GM12878 (cell line): ENCODE results near the gene HTR3C. TPM values are rescaled to one million over a fixed set of nuclear protein-coding genes. Genes with fewer than 3 reads are reported as not detected.

Experiments used
- ATAC-seq: fragments of 200-7000 bp; cut with Tn5 transposase; 3 replicates; pipeline ENCODE4 v1.9.1; 2020; ENCODE audit warnings: mild to moderate bottlenecking, moderate library complexity
- BruUV-seq: library from RNA; stranded (reverse); fragments of 400-500 nt; replicated peaks from 2 replicates; lab custom pipeline; 2021; lab: Mats Ljungman, UMichigan
- CTCF ChIA-PET: fragments of 300-600 bp; sonication (Branson Sonifier 250); formaldehyde crosslinking; extraction: SDS; loops from one replicate; lab custom pipeline; 2021; ENCODE audit warnings: inconsistent platforms; lab: Yijun Ruan, JAX
- POLR2A ChIA-PET: fragments of 350-600 bp; formaldehyde crosslinking; extraction: SDS; loops from one replicate; lab custom pipeline; 2021; ENCODE audit warnings: inconsistent platforms; lab: Charles Lee
- RAD21 ChIA-PET: fragments of 300-600 bp; sonication (Branson Sonifier 250); formaldehyde crosslinking; loops from one replicate; lab custom pipeline; 2023; ENCODE audit warnings: antibody characterized with exemption; ENCODE audit not compliant: unreplicated experiment; lab: Charles Lee
- SMC1A ChIA-PET: fragments of 300-600 bp; sonication (Branson Sonifier 250); formaldehyde crosslinking; loops from one replicate; lab custom pipeline; 2023; ENCODE audit not compliant: unreplicated experiment, uncharacterized antibody; lab: Charles Lee
- DNase-seq: peaks from one replicate; pipeline ENCODE4 v3.0.0-alpha.2; 2011; ENCODE audit warnings: low read depth, low spot score
- FAIRE-seq: peaks from 3 replicates; lab custom pipeline; 2011; peaks lifted over from hg19 to GRCh38; lab: Jason Lieb, UNC
- H2AFZ ChIP-seq: 2 replicates; pipeline ENCODE4 v1.6.0; 2011; ENCODE audit warnings: low read depth, low read length, control low read depth; ENCODE audit not compliant: control insufficient read depth
- H3K27ac ChIP-seq: 2 replicates; pipeline ENCODE4 v1.5.1; 2011; ENCODE audit warnings: control low read depth; ENCODE audit not compliant: control insufficient read depth, insufficient read depth
- H3K27me3 ChIP-seq, 2 experiments: replicated peaks in 1 of 2; 2 replicates each; pipeline versions ENCODE4 v1.6.0 to v1.6.1; 2011; ENCODE audit warnings: low read length in 1 of 2; ENCODE audit not compliant: control insufficient read depth in 2 of 2, insufficient read depth in 2 of 2
- H3K36me3 ChIP-seq, 2 experiments: 2 replicates each; pipeline ENCODE4 v1.5.1; 2011; ENCODE audit warnings: low read length in 1 of 2; ENCODE audit not compliant: control insufficient read depth in 2 of 2, insufficient read depth in 2 of 2
- H3K4me1 ChIP-seq: 2 replicates; pipeline ENCODE4 v1.6.1; 2011; ENCODE audit warnings: mild to moderate bottlenecking, low read length, moderate library complexity, mixed read lengths; ENCODE audit not compliant: control insufficient read depth, insufficient read depth
- H3K4me2 ChIP-seq: 2 replicates; pipeline ENCODE4 v1.6.0; 2011; ENCODE audit warnings: control low read depth; ENCODE audit not compliant: control insufficient read depth, insufficient read depth
- H3K4me3 ChIP-seq: fragments of 200-600 bp; sonication (generic); 2 replicates; pipeline ENCODE4 v1.5.1; 2016
- H3K79me2 ChIP-seq: 2 replicates; pipeline ENCODE4 v1.6.0; 2011; ENCODE audit warnings: low read length; ENCODE audit not compliant: control insufficient read depth, insufficient read depth
- H3K9ac ChIP-seq: 2 replicates; pipeline ENCODE4 v1.8.0; 2011; ENCODE audit warnings: low read length, control low read depth, mixed read lengths; ENCODE audit not compliant: control insufficient read depth, insufficient read depth
- H3K9me3 ChIP-seq: replicated peaks from 3 replicates; pipeline ENCODE4 v1.5.1; 2011; ENCODE audit warnings: mild to moderate bottlenecking, low read length; ENCODE audit not compliant: control insufficient read depth, insufficient read depth
- H4K20me1 ChIP-seq: 2 replicates; pipeline ENCODE4 v1.6.0; 2011; ENCODE audit not compliant: control insufficient read depth, insufficient read depth
- CBX5 ChIP-seq: sonication (generic); IDR thresholded peaks from 2 replicates; pipeline ENCODE4 v1.6.1; 2016; ENCODE audit warnings: low read depth, moderate library complexity, mild to moderate bottlenecking, inconsistent platforms
- GABPA ChIP-seq: IDR thresholded peaks from 2 replicates; pipeline ENCODE4 v1.6.1; 2014; ENCODE audit warnings: antibody characterized with exemption, low read depth, mild to moderate bottlenecking, inconsistent platforms
- HDGF ChIP-seq: fragments of 450-650 bp; IDR thresholded peaks from 2 replicates; pipeline ENCODE4 v1.6.1; 2016; ENCODE audit warnings: antibody characterized with exemption
- TBL1XR1 ChIP-seq: IDR thresholded peaks from 2 replicates; pipeline ENCODE4 v1.6.1; 2012; ENCODE audit warnings: low read depth, low read length, improper control_type of control experiment
- ZNF24 ChIP-seq: fragments of 450-650 bp; IDR thresholded peaks from 2 replicates; pipeline ENCODE4 v1.6.1; 2017; ENCODE audit warnings: antibody characterized with exemption, mild to moderate bottlenecking
- WGBS: methylation state at CpG from one replicate; pipeline ENCODE4 v1.1.6; 2016; ENCODE audit warnings: low lambda C conversion rate; ENCODE audit not compliant: insufficient replicate concordance, insufficient coverage; ENCODE audit errors: missing lambda C conversion rate; 5-methylcytosine and 5-hydroxymethylcytosine counted together
- in situ Hi-C: fragments of 300-500 bp; cut with MboI; formaldehyde crosslinking; loops from 9 replicates; pipeline ENCODE4 v1.14.3; 2018; ENCODE audit warnings: mixed read lengths
- intact Hi-C: fragments of 100-400 bp; cut with micrococcal nuclease; formaldehyde crosslinking; loops from one replicate; pipeline ENCODE4 v1.14.2; 2022; ENCODE audit not compliant: unreplicated experiment
- polyA plus RNA-seq, 11 experiments: library from polyadenylated mRNA; depleted of rRNA in 4 of 11; unstranded in 6 of 11; stranded (reverse) in 5 of 11; fragments of >200 nt; fragmentation: Nextera tagmentation in 4 of 11; fragmentation: Illumina TruSeq in 1 of 11; extraction: Ambion mirVana in 4 of 11; extraction: Trizol in 1 of 11; gene quantifications; 1 replicate in 1 of 11; 2 replicates in 10 of 11; pipeline versions ENCODE4 v1.2.1 to v1.2.3, GENCODE V29; 2011 to 2016; ENCODE audit warnings: inconsistent platforms in 2 of 11, missing spikeins in 2 of 11, low read depth in 1 of 11
- total RNA-seq, 4 experiments: library from RNA; depleted of rRNA in 3 of 4; stranded (reverse); fragments of >200 nt in 3 of 4; fragmentation: Illumina TruSeq in 1 of 4; extraction: Trizol in 1 of 4; gene quantifications; 2 replicates each; pipeline versions ENCODE4 v1.2.1 to v1.2.3, GENCODE V29; 2013 to 2021
- TF ChIP-seq, protein P1 (sequence below): fragments of 450-650 bp; IDR thresholded peaks from 2 replicates; pipeline ENCODE4 v1.6.1; 2017; ENCODE audit warnings: antibody characterized with exemption, mild to moderate bottlenecking, moderate library complexity

HTR3C gene
- total and polyA plus RNA-seq, 10 of the 15 experiments (the other 5 are each of a cell fraction or from before 2014, with no cell fraction given), result not detected

DNA sequence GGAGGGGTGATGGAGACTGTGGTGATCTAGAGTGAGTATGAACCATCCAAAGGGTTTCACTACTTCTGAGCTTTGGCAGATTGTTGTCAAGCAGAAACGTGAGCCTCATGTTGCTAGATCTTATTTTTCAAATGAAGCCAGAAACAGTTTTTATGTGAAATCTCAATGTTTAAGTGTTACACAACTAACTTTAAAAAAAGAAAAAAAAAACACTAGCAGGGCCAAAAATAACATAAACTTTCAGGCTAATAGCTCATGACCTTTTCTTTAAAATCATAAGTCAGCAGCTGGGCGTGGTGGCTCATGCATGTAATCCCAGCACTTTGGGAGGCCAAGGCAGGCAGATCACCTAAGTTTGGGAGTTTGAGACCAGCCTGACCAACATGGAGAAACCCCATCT lies 23.4 kb upstream of the HTR3C start:
- FAIRE-seq (no peak), DNase-seq (no peak), ATAC-seq (no peak)
- 44% methylated on average over 2 of the region's 2 CpGs for WGBS
- RAD21 ChIA-PET, result no interaction called here
- H3K79me2 ChIP-seq, result no peaks in the 10 kb centered on the region
- no peaks in the 10 kb centered on the region for H3K4me1 ChIP-seq
- in situ Hi-C loops, result no loop called here
- CTCF ChIA-PET, result interaction anchor here (0.6 to 1.7 kb wide), 2 partner anchors 11 to 15 kb away, joined by 3 to 6 read pairs; no protein-coding TSS in a partner anchor
- H3K4me2 ChIP-seq, result no peak overlapping the region
- no peak overlapping the region for H2AFZ ChIP-seq
- intact Hi-C loops, result no loop called here
- no peaks in the 10 kb centered on the region for H3K9me3 ChIP-seq
- SMC1A ChIA-PET, result interaction anchor here (0.6 to 1.0 kb wide), 2 partner anchors 66 to 105 kb away, joined by 3 to 4 read pairs; no protein-coding TSS in a partner anchor
- POLR2A ChIA-PET, result no interaction called here
- H3K4me3 ChIP-seq, result no peak overlapping the region
- H3K27me3 ChIP-seq, result no peaks in the 10 kb centered on the region
- H3K27ac ChIP-seq, result no peak overlapping the region
- no TSS peak for BruUV-seq
- H3K36me3 ChIP-seq, result no peaks in the 10 kb centered on the region
- H4K20me1 ChIP-seq, result no peaks in the 10 kb centered on the region
- TF ChIP-seq ZNF24 (no peak), CBX5 (no peak), HDGF (no peak), GABPA (no peak), TBL1XR1 (no peak)
- TF ChIP-seq, protein P1, sequence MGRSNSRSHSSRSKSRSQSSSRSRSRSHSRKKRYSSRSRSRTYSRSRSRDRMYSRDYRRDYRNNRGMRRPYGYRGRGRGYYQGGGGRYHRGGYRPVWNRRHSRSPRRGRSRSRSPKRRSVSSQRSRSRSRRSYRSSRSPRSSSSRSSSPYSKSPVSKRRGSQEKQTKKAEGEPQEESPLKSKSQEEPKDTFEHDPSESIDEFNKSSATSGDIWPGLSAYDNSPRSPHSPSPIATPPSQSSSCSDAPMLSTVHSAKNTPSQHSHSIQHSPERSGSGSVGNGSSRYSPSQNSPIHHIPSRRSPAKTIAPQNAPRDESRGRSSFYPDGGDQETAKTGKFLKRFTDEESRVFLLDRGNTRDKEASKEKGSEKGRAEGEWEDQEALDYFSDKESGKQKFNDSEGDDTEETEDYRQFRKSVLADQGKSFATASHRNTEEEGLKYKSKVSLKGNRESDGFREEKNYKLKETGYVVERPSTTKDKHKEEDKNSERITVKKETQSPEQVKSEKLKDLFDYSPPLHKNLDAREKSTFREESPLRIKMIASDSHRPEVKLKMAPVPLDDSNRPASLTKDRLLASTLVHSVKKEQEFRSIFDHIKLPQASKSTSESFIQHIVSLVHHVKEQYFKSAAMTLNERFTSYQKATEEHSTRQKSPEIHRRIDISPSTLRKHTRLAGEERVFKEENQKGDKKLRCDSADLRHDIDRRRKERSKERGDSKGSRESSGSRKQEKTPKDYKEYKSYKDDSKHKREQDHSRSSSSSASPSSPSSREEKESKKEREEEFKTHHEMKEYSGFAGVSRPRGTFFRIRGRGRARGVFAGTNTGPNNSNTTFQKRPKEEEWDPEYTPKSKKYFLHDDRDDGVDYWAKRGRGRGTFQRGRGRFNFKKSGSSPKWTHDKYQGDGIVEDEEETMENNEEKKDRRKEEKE, result no peak
- H3K9ac ChIP-seq, result no peak overlapping the region
